Left colon (tissue), 2 donors: Measurements from ENCODE around the gene LIMK1. TPM values are rescaled to one million over a fixed set of nuclear protein-coding genes. Genes with fewer than 3 reads are reported as not detected.
"Not testable (repeated sequence)": the region's sequence is repeated elsewhere in the genome, so short reads cannot be mapped to it uniquely, and the experiment has no call there.

Source experiments
- ATAC-seq: fragments of 200-7000 bp; cut with Tn5 transposase; one replicate; pipeline ENCODE4 v1.9.1; 2020; ENCODE audit warnings: mild to moderate bottlenecking, moderate library complexity
- DNase-seq, 2 donors: peaks; one replicate each; pipeline ENCODE4 v3.0.0-alpha.2; 2020
- intact Hi-C, 2 donors: fragments of 100-400 bp; cut with DNase I in 1 of 2; cut with micrococcal nuclease in 1 of 2; formaldehyde crosslinking; loops; one replicate each; pipeline versions ENCODE4 v1.11.2 to v1.14.0; 2022; cut with DNase I, micrococcal nuclease
- total RNA-seq, 2 donors: library from RNA; stranded (reverse); fragmentation: NEBNext Ultra II Directional; extraction: Animal tissue kit (Norgen Biotek cat#: 25700); gene quantifications; one replicate each; pipeline ENCODE4 v1.2.1, GENCODE V29; 2021
- donor health status: DM: no; HTN: no; CAD: no.
- donor health status: DM: yes; HTN: yes; CAD: no.

LIMK1 gene
- total RNA-seq, 2 donors from 2014 or later = 12.2 to 14.3 TPM

DNA sequence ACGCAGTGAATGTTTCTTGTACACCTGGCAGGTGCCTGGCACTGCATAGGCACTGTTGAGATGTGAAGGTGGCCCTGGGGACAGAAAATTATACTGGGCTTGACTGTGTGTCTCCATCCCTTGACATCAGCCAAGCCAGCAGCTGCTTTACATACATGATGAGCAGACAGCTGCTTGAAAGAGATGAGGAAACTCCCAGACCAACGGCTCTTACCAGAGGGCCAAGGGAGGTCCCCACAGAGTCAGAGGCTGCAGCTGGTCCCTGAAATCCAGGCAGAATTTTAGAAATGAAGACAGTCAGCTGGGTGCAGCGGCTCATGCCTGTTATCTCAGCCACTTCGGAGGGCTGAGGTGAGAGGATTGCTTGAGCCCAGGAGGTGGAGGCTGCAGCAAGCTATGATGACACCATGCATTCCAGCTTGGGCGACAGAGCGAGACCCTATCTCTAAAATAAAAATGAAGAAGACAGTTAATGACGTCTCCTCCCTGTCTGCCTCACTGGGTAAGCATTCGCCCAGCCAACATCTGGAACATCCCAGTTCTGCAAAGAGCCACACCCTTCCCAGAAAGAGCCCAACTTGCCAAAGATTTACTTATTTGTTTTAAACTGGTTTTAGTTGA is 17.6 kb downstream of the LIMK1 start:
- DNase-seq (peak in 1 of 2 donors; percentile 13), ATAC-seq (no peak)
- intact Hi-C loops = no loop called here

DNA sequence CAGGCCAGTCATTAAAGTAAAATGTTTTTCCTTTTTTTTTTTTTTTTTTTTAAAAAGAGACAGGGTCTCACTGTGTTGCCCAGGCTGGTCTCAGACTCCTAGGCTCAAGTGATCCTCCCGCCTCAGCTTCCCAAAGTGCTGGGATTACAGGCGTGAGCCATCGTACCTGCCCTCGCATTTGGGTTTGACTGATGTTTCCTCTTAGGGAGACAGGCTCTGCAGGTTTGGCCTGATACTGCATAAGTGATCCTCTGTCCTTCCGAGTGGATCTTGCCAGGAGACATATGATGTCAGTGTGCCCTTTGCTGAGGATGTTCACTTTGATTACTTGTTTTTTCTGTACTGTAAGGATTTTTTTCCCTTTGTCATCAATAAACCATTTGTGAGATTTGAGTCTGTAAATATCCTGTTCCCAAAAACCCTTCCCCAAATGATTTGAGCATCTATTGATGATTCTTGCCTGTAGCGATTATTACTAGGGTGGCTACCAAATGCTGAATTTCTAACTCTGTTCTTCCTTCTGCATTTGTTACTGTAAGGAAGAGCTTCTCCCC is 19.7 kb downstream of the LIMK1 start:
- ATAC-seq = no peak
- no peak for DNase-seq

DNA sequence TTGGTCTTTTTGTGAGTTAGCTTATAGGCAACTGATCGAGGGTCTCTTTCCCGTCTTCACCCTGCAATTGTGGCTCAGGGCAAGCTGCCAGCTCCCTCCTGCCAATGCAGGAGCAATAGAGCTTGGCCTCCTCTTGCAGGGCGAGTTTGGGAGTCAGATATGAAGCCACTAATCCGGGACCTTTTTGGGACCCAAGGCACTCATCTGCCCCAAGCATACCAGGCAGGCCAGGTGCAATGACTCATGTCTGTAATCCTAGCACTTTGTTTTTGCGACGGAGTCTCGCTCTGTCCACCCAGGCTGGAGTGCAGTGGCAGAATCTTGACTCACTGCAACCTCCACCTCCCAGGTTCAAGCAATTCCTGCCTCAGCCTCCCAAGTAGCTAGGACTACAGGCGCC is 21.1 kb downstream of the LIMK1 start:
- no peak for DNase-seq
- intact Hi-C loops = no loop called here
- no peak for ATAC-seq

More for the DNA sequence above, 19.7 kb downstream of the LIMK1 start:
- intact Hi-C loops = no loop called here

DNA sequence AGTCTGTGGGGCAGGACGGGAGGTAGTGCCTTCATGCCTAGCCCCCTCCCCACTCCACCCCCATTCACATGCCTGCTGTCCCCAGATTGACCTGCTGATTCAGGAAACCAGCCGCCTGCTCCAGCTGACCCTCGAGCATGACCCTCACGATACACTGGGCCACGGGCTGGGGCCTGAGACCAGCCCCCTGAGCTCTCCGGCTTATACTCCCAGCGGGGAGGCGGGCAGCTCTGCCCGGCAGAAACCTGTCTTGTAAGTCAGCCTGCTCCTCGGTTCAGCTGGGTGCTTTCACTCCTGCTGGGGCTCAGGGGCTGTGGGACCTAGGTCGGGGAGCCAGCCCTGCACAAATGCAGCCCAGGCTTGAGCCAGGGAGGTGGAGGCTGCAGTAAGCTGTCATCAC is 22.4 kb downstream of the LIMK1 start:
- DNase-seq = no peak
- intact Hi-C loops = no loop called here
- no peak for ATAC-seq

DNA sequence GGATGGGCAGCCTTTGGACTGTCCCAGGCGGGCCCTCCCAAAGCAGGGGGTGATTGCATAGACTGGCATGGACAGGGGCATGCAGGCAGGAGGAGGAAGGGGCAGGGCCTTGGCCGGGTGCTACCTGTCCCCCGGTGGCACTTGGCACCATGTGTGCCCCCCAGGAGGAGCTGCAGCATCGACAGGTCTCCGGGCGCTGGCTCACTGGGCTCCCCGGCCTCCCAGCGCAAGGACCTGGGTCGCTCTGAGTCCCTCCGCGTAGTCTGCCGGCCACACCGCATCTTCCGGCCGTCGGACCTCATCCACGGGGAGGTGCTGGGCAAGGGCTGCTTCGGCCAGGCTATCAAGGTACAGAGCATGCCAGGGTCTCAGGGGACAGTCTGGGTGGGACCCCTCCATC is 23.2 kb downstream of the LIMK1 start:
- DNase-seq (no peak), ATAC-seq (no peak)
- intact Hi-C loops = no loop called here

DNA sequence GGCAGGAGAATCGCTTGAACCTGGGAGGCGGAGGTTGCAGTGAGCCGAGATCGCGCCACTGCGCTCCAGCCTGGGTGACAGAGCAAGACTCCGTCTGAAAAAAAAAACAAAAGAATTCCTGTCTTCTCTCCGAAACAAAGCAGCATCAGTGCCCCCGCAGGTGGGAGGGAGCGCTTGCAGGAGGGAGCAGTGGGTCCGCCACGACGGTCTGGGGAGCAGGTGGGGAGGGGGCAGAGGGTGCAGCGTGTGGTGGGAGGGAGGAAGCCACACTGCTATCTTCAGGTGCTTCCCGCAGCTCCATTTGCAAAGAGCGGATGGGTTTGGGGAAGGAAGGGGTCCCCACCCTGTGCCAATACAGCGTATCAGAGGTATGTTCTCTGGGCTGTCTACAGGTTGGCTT is 31.7 kb downstream of the LIMK1 start:
- intact Hi-C loops = no loop called here
- ATAC-seq = no peak
- no peak for DNase-seq

DNA sequence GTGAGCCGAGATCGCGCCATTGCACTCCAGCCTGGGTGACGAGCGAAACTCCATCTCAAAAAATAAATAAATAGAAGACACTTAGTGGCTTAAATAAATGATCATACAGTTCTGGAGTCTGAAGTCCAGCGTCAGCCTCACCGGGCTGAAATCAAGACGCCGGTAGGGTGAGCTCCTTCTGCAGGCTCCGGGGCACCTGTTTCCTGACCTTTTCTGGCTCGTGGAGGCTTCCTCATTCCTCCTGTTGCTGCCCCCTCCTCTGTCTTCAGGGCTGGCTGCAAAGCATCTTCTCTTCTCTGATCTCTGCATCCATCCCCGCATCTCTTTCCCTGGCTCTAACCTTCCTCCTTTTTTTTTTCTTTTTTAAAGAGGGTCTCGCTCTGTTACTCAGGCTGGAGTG is 32.8 kb downstream of the LIMK1 start:
- DNase-seq = no peak
- intact Hi-C loops = no loop called here
- no peak for ATAC-seq

DNA sequence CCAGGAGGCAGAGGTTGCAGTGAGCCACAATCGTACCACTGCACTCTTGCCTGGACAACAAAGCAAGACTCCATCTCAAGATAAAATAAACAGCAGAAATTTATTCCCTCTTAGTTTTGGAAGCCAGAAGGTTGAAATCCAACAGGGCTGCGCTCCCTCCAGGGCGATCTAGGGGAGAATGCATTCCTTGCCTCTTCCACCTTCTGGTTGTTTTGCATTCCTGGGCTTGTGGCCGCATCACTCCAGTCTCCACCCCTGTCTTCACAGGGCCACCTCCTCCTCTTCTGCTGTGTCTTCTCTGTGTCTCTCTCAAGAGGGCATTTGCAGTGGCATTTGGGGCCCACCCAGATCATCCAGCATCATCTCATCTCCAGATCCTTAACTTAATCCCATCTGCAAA is 36.2 kb downstream of the LIMK1 start:
- no peak for DNase-seq
- intact Hi-C loops = no loop called here
- no peak for ATAC-seq

DNA sequence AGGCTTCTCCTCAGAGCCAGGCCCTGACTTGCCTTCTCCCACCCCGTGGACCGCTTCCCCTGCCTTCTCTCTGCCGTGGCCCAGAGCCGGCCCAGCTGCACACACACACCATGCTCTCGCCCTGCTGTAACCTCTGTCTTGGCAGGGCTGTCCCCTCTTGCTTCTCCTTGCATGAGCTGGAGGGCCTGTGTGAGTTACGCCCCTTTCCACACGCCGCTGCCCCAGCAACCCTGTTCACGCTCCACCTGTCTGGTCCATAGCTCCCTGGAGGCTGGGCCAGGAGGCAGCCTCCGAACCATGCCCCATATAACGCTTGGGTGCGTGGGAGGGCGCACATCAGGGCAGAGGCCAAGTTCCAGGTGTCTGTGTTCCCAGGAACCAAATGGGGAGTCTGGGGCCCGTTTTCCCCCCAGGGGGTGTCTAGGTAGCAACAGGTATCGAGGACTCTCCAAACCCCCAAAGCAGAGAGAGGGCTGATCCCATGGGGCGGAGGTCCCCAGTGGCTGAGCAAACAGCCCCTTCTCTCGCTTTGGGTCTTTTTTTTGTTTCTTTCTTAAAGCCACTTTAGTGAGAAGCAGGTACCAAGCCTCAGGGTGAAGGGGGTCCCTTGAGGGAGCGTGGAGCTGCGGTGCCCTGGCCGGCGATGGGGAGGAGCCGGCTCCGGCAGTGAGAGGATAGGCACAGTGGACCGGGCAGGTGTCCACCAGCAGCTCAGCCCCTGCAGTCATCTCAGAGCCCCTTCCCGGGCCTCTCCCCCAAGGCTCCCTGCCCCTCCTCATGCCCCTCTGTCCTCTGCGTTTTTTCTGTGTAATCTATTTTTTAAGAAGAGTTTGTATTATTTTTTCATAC is 38.0 kb downstream of the LIMK1 start:
- ATAC-seq (no peak), DNase-seq (no peak)
- intact Hi-C loops = no loop called here

DNA sequence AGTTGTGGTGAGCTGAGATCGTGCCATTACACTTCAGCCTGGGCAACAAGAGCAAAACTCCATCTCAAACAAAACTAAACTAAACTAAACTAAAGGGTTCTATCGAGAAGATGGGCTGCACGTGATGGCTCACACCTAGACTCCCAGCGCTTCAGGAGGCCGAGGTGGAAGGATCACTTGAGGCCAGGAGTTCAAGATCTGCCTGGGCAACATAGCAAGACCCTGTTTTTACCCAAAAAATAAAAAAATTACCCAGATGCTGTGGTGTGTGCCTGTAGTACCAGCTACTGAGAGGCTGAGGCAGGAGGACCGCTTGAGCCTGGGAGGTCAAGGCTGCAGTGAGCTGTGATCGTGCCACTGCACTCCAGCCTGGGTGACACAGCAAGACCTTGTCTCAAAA is 40.3 kb downstream of the LIMK1 start:
- intact Hi-C loops, DNase-seq, ATAC-seq: not testable (repeated sequence)

DNA sequence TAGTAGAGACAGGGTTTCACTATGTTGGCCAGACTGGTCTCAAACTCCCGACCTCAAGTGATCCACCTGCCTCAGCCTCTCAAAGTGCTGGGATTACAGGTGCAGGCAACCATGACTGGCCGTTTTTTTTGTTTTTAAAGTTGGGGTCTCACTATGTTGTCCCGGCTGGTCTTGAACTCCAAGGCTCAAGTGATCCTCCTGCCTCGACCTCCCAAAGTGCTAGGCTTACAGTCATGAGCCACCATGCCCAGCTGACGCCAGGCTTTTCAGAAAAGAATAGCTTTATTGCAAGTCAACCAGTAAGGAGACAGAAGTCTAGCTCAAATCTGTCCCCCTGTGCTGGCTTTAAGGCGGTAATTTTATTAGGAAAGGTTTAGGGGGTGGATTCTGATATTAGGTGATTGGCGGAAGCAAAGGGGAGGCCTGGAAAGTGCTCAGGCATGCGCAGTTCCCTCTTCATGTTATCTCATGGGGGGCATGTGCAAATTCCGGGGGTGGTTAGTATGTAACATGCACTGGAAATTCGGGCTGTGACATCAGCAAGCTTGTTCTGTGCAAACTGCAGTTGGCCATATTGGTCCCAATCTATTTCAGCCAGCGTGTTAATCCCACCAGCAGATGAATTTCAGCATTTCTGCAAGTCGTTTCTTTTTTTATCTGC is 42.7 kb downstream of the LIMK1 start:
- intact Hi-C loops = no loop called here
- no peak for ATAC-seq
- no peak for DNase-seq

DNA sequence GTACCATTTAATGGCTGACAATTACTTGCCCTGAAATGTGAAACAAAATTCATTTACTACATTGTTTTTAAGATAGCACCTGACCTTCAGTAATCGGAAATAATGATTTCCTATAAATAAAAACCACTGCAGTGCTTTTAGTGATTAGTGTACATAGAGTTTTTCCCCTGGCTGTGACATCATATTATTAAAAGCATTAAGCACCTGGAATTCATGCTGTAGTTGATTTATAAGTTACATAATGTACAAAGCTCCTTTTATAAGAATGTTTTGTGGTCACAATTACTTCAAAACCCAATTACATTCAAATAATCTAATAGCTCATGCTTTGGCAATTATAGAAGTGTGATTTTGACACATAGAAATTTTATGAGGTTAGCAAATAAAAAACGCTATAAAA is 46.3 kb downstream of the LIMK1 start:
- ATAC-seq (no peak), DNase-seq (no peak)
- intact Hi-C loops = no loop called here

DNA sequence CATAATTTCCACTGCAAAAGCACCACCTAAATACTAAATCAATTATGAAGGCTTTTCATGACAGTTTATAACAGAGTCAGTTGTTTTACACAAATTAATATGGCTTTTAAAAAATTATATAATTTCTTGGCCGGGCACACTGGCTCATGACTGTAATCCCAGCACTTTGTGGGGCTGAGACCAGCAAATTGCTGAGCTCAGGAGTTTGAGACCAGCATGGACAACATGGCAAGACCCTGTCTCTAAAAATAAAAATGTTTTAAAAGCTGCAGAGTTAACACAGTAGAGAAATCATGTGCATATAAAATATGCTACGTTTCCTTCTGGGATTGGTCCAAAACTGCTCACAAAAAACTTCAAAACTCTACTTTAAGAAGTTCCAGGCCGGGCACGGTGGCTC is 46.9 kb downstream of the LIMK1 start:
- ATAC-seq = no peak
- DNase-seq = no peak
- intact Hi-C loops = no loop called here

DNA sequence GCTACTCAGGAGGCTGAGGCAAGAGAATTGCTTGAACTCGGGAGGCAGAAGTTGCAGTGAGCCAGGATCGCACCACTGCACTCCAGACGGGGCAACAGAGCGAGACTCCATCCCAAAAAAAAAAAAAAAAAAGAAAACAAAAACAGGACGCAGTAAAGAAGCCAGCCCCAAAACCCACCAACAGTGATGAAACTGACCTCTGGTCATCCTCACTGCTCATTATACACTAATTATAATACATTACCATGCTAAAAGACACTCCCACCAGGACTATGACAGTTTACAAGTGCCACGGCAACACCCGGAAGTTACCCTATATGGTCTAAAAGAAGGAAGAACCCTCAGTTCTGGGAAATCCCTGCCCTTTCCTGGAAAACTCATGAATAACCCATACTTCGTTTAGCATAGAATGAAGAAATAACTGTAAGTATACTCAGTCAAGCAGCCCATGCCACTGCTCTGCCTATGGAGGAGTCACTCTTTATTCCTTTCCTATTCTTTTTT is 50.6 kb downstream of the LIMK1 start:
- DNase-seq (peak in 1 of 2 donors; percentile 30), ATAC-seq (peak; percentile 48)
- intact Hi-C loops = no loop called here

DNA sequence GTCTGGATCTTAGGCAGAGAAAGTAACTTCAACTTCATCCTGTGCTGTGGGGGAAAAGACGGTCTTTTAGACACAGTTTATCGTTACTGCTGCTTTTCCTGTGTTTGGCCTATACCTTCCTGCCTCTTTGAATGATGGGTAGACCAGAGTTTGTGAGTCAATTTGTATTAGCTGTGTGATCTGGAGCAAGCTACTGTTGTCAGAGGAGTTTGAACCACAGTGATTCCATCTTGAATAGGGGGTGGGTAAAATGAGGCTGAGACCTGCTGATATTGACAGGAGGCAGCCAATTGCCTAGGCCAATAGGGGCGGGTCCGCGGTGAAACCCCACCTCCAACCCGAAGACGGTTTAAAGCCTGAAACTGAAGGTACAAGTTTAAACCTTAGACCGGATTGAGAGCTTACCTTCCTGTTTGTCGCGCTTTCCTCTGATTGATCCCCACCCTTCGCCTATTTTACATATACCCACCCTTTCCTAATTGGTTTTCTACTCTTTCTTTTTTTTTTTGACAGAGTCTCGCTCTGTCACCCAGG is 54.8 kb downstream of the LIMK1 start:
- DNase-seq (no peak), ATAC-seq (no peak)
- intact Hi-C loops = no loop called here

DNA sequence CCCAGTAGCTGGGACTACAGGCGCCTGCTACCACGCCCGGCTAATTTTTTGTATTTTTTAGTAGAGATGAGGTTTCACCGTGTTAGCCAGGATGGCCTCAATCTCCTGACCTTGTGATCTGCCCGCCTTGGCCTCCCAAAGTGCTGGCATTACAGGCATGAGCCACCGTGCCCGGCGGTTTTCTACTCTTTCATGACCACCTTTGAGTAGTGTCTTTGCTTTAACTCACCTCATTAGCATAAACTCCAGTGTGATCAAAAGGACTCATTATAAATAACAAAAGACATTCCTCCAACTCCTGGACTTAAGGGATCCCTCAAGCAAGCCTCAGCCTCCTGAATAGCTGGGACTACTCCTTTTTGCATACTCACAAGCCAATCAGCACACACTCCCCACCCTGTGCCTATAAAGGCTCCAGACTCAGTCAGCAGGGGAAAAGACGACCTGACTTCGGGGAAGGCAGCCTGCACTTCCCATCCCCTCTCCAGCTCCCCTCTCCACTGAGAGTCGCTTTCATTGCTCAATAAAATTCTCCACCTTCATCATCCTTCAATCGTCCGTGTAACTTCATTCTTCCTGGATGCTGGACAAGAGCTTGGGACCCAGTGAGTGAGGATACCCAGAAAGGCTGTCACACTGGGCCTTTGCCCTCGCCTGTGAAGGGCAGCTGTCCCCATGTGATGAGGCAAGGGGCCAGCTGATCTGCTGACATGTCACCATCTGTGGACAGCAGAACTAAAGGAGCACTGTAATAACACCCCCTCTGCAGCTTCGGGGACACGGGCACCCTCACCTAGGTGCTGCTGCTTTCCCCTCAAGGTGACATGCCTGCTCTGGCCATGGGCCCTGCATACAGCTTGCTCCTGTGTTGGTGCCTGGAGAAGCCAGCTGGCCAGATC is 55.6 kb downstream of the LIMK1 start:
- no peak for DNase-seq
- intact Hi-C loops = no loop called here
- ATAC-seq = no peak

DNA sequence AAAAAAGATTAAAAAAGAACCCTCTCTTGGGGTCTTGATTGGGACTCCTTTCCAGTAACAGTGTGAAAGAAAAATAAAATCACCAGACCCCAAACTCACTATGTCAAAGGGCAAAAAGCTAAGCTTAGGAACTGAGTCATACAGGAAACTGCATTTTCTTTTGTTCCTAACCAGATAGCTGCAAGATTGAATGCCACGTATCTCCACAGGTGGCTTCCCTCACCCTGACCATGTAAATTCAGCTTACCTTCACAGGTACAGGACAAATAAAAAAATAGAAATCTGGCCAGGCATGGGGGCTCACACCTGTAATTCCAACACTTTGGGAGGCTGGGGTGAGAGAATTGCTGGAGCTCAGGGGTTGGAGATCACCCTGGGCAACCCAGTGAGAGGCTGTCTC is 58.1 kb downstream of the LIMK1 start:
- DNase-seq (no peak), ATAC-seq (no peak)
- intact Hi-C loops = no loop called here

DNA sequence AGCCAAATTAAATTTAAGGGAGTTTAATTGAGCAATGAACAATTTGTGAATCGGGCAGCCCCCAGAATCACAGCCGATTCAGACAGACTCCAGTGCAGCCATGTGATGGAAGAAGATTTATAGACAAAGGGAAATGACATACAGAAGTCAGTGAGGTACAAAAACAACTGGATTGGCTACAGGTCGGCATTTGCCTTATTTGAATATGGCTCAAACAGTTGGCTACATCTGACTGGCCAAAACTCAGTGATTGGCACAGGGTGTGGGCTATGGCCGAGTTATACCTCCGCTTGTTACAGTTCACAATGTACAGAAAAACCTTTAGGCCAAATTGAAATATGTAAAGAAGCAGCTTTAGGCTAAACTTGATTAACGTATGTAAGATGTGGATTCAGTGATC is 59.8 kb downstream of the LIMK1 start:
- DNase-seq = no peak
- intact Hi-C loops = no loop called here
- ATAC-seq = no peak
